ENCODE data around the gene PBXIP1.
A peak's percentile ranks its signal among the peaks of the same experiment; 100 is the strongest.
"Not testable (repeated sequence)": the region's sequence is repeated elsewhere in the genome, so short reads cannot be mapped to it uniquely, and the experiment has no call there.

Gene PBXIP1

DNA sequence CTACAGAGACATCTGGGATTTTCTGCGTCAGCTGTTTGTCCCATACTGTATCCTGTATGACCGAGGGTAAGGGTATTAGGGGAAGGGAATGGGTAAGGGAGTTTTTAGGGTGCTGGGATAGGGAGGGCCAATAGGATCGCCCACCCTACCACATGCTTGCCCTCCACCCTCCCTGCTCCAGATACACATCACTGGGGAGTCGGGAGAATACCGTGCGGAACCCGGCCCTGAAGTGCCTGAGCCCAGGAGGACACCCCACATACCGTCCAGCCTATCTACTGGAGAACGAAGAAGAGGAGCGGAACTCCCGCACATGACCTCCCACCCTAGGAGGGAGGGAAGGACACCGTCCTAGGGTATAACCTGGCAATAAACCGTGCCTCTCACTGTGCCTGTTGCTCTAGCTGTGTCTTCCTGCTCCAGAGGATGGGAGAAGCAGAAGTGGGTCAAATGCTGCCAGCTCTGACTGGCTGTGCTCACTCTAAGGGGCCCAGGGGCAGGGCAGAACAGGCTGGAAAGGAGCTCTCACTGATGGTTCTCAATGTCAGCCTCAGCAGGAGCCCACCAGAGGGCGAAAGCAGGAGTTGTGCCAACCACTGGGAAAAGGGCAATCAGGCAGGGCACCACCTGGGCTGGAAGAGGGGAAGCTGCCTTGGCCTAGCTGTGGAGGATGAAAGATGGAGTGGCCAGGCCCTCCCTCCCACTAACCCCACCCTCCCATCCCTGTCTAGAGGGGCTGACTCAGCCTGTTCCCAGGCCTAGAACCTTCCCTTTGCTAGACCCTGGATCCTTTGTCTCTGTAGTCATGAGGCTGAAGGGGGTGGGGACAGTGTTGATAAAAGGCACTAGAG is 37.0 kb upstream of the PBXIP1 start:
- FAIRE-seq (no peak), DNase-seq (ENCODE audit: insufficient read length) (no peak)
- TF ChIP-seq TAF1 (IDR thresholded peaks at IDR 0.05; ENCODE audit: borderline replicate concordance, low read depth, low read length) (no peak), POLR2A (IDR thresholded peaks at IDR 0.05; ENCODE audit: low read depth, low read length) (no peak), POLR2AphosphoS5 (IDR thresholded peaks at IDR 0.05; ENCODE audit: low read depth, low read length) (no peak)

DNA sequence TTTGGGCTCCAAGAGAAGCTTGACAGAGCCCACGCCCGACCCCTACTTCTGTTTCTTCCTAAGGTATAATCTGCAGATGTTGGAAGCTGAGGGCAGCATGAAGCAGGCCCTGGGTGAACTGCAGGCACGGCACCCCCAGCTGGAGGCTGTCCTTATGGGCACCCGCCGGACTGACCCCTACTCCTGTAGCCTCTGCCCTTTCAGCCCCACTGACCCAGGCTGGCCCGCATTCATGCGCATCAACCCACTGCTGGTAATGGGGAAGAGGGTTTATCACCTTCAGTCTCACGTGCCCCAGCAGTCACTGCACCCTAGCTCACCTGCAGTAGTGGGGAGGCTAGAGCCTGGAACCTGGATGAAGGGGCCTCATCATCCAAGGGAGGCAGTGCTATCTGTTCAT is 34.4 kb upstream of the PBXIP1 start:
- TF ChIP-seq POLR2A (IDR thresholded peaks at IDR 0.05; ENCODE audit: low read depth, low read length) = no peak
- TF ChIP-seq TAF1 (IDR thresholded peaks at IDR 0.05; ENCODE audit: borderline replicate concordance, low read depth, low read length) = no peak
- no peak for TF ChIP-seq POLR2AphosphoS5 (IDR thresholded peaks at IDR 0.05; ENCODE audit: low read depth, low read length)
- no peak for DNase-seq (ENCODE audit: insufficient read length)
- FAIRE-seq = no peak

DNA sequence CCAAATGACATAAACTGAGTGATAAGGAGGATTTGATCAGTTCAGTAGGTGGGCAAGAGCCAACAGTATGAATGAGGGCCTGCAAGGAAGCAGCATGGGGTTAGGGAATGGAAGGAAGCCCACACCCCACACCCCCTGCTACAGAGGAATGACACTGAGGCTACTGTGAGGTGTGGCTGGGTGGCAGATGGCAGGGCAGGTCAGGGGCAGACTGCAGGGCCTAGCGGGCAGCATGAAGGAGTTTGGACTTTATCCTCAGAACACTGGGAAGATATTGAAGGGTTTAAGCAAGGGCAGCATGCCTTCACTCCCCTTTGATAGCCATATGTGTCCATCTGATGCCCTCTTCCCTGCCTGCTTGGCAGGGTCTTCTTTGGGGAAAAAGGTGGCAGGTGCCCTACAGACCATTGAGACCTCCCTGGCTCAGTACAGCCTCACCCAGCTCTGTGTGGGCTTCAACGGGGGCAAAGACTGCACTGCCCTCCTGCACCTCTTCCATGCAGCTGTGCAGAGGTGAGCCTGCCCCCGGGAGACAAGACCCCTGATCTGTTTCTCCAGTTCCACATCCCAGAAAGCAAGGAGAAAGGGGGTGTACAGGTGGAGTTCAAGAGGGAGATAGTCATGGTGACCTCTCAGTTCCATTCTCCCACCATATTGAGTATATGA is 33.4 kb upstream of the PBXIP1 start:
- no peak for TF ChIP-seq POLR2A (IDR thresholded peaks at IDR 0.05; ENCODE audit: low read depth, low read length)
- no peak for TF ChIP-seq TAF1 (IDR thresholded peaks at IDR 0.05; ENCODE audit: borderline replicate concordance, low read depth, low read length)
- TF ChIP-seq POLR2AphosphoS5 (IDR thresholded peaks at IDR 0.05; ENCODE audit: low read depth, low read length) = no peak; the same call in 1 of the 2 replicates
- FAIRE-seq = no peak
- no peak for DNase-seq (ENCODE audit: insufficient read length)

- FAIRE-seq (no peak), DNase-seq (ENCODE audit: insufficient read length) (no peak)
- no peak for TF ChIP-seq TAF1 (IDR thresholded peaks at IDR 0.05; ENCODE audit: borderline replicate concordance, low read depth, low read length)
- TF ChIP-seq POLR2A (IDR thresholded peaks at IDR 0.05; ENCODE audit: low read depth, low read length) = no peak
- no peak for TF ChIP-seq POLR2AphosphoS5 (IDR thresholded peaks at IDR 0.05; ENCODE audit: low read depth, low read length)
These were observed 32.4 kb upstream of the PBXIP1 start for GRCh38 chr1:154988058-154988954.

DNA sequence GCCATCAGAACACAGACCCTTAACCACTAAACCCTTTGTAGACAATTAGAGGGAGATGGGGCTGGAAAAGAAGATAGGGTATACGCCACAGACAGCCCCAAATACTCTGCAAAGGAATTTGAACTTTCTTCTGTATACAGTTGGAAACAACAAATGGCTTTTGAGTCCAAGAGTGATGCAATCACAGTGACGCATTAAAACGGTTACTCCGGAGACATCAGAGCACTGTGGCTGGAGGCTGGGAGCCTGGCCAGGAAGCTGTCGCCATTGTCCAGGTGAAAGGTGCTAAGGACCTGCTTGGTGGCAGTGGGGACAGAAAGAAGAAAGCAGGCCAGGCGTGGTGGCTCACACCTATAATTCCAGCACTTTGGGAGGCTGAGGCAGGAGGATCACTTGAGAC is 31.4 kb upstream of the PBXIP1 start:
- FAIRE-seq (no peak), DNase-seq (ENCODE audit: insufficient read length) (no peak)
- no peak for TF ChIP-seq POLR2A (IDR thresholded peaks at IDR 0.05; ENCODE audit: low read depth, low read length)
- TF ChIP-seq TAF1 (IDR thresholded peaks at IDR 0.05; ENCODE audit: borderline replicate concordance, low read depth, low read length) = no peak
- TF ChIP-seq POLR2AphosphoS5 (IDR thresholded peaks at IDR 0.05; ENCODE audit: low read depth, low read length) = no peak

- DNase-seq (ENCODE audit: insufficient read length); FAIRE-seq: not testable (repeated sequence)
These were observed 30.8 kb upstream of the PBXIP1 start for GRCh38 chr1:154986736-154987135.

DNA sequence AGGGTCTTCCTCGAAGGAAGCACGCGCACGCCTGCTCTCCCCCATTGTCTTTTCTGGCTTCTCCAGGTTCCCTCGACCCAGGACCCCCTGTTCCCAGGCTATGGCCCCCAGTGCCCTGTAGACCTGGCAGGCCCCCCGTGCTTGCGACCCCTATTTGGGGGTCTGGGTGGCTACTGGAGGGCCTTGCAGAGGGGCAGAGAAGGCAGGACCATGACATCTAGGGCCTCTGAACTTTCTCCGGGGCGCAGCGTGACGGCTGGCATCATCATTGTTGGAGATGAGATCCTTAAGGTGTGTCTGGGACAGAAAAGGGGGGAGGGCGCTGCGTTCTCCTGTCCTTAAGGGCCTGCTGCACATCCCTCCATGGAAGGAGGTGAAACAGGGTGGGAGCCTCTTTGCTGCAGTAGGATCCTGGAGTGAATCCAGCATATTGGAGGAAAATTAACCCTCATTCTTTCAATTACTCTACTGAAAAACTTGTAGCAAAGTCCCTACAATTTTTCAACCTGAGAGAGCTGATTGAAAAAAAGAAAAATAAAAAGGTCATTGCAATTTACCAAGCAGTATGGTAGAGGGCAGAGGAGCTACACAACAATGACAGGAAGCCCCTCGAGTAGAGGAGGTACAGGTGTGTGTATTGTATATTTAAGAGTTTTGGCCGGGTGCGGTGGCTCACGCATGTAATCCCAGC is 28.0 kb upstream of the PBXIP1 start:
- FAIRE-seq (no peak), DNase-seq (ENCODE audit: insufficient read length) (no peak)
- TF ChIP-seq TAF1 (IDR thresholded peaks at IDR 0.05; ENCODE audit: borderline replicate concordance, low read depth, low read length) (no peak), POLR2A (IDR thresholded peaks at IDR 0.05; ENCODE audit: low read depth, low read length) (no peak), POLR2AphosphoS5 (IDR thresholded peaks at IDR 0.05; ENCODE audit: low read depth, low read length) (no peak)

DNA sequence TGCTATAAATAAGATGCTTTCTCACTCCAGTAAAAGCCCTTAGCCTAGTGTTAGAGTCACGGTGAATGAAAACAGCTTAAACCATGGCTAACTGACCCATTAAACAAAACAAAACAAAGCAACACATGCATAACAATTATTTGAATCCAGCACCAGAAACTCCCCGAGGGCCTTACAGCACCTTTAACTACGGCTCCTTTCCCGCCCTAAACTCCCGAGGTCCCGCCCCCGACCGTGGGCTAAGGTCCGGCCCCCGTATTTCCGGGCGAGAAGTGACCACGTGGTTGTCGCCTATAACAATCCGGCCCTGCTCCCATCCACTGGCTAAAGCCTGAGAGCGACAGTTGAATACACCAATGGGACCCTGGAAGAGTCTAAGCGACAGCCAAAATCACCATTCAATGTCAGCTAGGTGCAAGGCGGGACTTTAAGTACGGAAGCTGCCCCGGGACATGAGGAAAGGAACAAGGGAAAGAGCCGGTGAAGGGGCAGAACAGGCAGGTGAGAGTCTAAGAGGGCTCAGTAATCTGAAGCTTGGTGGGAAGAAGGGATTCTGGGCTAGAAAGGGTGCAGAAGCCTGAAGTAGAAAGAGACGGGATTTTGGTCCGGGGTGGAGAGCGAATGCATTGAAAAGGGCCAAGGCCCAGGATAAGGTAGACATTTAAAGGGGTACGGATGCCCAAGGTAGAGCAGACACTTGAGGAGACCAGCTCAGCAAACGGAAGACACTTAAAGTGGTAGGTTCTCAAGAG is 27.2 kb upstream of the PBXIP1 start, which contains the start of gene FLAD1:
FLAD1 (plus strand) TSS at position 448 of the 752 bp plus-strand sequence. CDS start 351 bp downstream, outside the sequence.
- FAIRE-seq (peak; percentile 92), DNase-seq (ENCODE audit: insufficient read length) (peak; percentile 99)
- peak; percentile 35; the same call in 1 of the 2 replicates for TF ChIP-seq TAF1 (IDR thresholded peaks at IDR 0.05; ENCODE audit: borderline replicate concordance, low read depth, low read length)
- TF ChIP-seq POLR2A (IDR thresholded peaks at IDR 0.05; ENCODE audit: low read depth, low read length) = peak; percentile 84
- TF ChIP-seq POLR2AphosphoS5 (IDR thresholded peaks at IDR 0.05; ENCODE audit: low read depth, low read length) = peak; percentile 91

GRCh38 chr1:154982341-154982740 is 26.4 kb upstream of the PBXIP1 start:
- no peak for TF ChIP-seq POLR2AphosphoS5 (IDR thresholded peaks at IDR 0.05; ENCODE audit: low read depth, low read length)
- TF ChIP-seq POLR2A (IDR thresholded peaks at IDR 0.05; ENCODE audit: low read depth, low read length) = no peak
- no peak for TF ChIP-seq TAF1 (IDR thresholded peaks at IDR 0.05; ENCODE audit: borderline replicate concordance, low read depth, low read length)
- DNase-seq (ENCODE audit: insufficient read length) = no peak
- FAIRE-seq = no peak

DNA sequence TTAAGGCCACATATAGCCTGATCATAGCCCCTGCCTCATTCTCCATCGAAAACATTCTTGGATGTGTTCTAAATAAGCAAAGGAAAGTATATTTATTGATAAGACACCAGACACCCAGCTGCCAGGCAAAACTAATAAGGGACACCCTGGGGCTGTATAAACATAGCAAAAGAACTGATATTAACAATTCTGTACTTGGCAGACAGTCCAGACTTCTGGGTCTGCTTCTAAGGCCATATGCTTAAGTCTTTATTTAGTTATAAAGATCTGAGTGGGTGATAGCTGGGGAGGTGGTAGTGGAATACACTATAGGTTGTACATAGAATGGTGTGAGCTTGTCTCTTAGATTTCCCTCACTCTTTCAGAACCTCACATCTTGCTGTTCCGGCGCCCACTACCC is 22.5 kb upstream of the PBXIP1 start:
- TF ChIP-seq POLR2A (IDR thresholded peaks at IDR 0.05; ENCODE audit: low read depth, low read length) (no peak), TAF1 (IDR thresholded peaks at IDR 0.05; ENCODE audit: borderline replicate concordance, low read depth, low read length) (no peak), POLR2AphosphoS5 (IDR thresholded peaks at IDR 0.05; ENCODE audit: low read depth, low read length) (no peak)
- DNase-seq (ENCODE audit: insufficient read length) (no peak), FAIRE-seq (no peak)

- FAIRE-seq; DNase-seq (ENCODE audit: insufficient read length): not testable (repeated sequence)
These were observed 21.9 kb upstream of the PBXIP1 start for GRCh38 chr1:154977762-154978161.
